Skin of body (tissue), 2 donors: Measurements from ENCODE around the gene GGNBP2. TPM values are rescaled to one million over a fixed set of nuclear protein-coding genes. Genes with fewer than 3 reads are reported as not detected.

ENCODE experiments used
- DNase-seq: peaks from one replicate; lab custom pipeline; 2025; lab: John Stamatoyannopoulos, UW
- total RNA-seq: library from RNA; depleted of rRNA; stranded (reverse); fragments of >200 nt; gene quantifications from one replicate; pipeline ENCODE4 v1.2.3, GENCODE V29; 2014

GGNBP2 gene
- total RNA-seq, 1 donor from 2014 or later, result 66.1 TPM

GRCh38 chr17:36515837-36516236 is 28.9 kb upstream of the GGNBP2 start:
- no peak for DNase-seq

- no peak for DNase-seq
These were observed 21.6 kb upstream of the GGNBP2 start for GRCh38 chr17:36523113-36523512.

GRCh38 chr17:36524428-36524876 is 20.3 kb upstream of the GGNBP2 start:
- DNase-seq, result no peak

GRCh38 chr17:36525113-36525512 is 19.6 kb upstream of the GGNBP2 start:
- DNase-seq, result no peak

DNA sequence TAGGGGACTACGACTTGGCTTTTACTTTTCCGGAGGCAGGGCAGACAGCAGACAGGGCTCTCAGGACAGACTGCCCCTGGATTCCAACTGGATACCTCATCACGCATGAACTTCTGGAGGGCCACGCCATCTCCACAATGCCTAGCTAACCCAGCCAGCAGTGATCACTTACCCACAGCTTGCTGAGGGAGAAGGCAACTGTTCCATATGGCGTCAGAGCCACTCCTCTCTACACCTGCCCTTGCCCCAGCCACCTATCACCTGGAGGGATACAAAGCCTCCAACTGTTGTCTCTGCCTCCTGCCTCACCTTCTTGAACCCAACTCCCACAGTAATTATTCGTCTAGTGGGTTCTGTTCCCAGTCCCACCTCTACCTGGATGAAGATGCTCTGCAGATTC is 18.8 kb upstream of the GGNBP2 start:
- DNase-seq, result no peak

GRCh38 chr17:36527621-36528250 is 17.0 kb upstream of the GGNBP2 start:
- no peak for DNase-seq

- DNase-seq, result no peak
These were observed 15.6 kb upstream of the GGNBP2 start for GRCh38 chr17:36529121-36529520.

DNA sequence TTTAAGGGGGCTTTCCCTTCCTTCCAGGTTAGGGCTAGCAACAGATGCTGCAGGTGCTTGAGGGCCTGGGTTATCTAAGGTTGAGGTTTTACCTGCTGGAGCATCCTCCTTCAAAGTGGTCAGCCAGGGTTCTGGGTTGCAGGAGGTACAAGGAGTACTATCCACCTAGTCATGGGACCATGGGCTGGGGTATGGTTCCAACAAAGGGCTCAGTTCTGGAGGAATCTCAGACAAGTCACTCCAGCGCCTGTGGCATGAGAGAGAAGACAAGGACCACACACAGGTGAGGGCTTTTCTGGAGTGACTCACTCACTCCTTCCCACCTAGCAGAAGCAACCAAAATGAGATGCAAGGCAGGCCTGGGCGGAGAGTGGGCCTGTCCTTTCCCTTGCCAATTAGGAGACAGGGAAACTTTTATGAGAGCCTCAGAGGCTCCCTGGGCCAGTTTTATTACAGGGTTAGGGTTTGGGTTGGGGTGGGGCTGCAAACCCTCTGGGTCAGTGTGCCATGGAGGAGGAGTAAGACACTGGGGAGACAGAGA is 12.2 kb upstream of the GGNBP2 start:
- DNase-seq, result no peak

DNA sequence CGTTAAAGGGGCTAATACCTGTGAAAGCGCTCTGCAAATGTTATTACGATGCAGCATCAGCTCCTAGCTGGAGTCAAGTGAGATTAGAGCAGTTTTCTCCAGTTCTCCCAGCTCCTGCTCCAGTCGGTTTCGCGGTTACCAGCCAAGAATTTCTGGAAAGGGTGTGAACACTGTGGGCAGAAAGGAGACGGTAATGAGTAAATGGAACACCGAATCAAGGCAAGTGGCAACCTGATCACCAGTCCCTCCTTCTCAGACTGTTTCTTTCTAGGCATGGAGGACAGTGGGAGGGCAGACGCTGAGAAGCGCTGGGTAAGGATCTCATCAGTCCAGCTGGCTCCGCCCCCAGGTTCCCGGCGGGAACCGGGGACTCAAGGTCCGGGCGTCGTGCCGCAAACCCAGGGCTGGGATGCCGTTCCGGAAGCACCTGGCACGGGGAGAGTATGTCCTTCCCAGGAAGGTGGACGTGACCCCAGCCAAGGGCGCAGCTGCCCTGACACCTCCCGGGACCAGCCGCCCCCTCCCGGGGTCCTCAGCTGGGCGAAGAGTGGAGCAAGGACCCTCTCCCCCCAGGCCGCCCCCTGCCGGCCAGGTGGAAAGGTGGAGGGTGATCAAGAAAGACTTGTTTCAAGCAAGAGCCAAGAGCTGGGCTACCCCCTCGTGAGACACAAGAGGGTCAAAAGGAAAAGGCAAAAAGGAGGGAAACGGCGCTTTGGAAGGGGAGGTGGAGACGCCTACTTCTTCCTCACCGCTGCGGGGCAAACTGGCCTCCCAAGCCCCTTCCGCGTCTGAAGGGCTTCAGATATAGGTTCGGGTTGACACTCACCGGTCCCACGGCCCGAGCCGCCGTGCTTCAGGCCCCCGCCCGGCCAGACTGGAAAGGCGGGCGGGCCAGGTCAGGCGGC is 10.5 kb upstream of the GGNBP2 start:
- no peak for DNase-seq

GRCh38 chr17:36534840-36535668 is 9.7 kb upstream of the GGNBP2 start, which contains the start of the genes MYO19 and PIGW:
TSS of gene MYO19 (minus strand) at chr17:36534868. CDS start at chr17:36532538, 2,330 bp downstream.
TSS of gene PIGW (plus strand) at chr17:36534987. CDS start at chr17:36537102, 2,115 bp downstream.
- DNase-seq, result peak; percentile 73

DNA sequence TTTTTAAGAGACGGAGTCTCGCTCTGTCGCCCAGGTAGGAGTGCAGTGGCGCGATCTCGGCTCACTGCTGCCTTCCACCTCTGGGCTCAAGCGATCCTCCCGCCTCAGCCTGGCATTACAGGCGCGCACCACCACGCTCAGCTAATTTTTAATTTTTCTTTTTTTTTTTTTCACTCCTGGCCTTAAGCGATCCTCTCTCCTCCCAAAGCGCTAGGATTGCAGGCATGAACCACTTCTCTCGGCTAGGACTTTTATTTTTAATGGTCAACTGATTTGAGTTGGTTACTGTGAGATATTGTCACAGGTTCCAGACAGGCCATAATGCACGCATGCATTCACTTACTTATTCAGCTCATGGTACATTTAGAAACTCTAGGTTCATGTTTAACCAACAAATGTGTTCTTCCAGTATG is 9.0 kb upstream of the GGNBP2 start:
- DNase-seq, result no peak

DNA sequence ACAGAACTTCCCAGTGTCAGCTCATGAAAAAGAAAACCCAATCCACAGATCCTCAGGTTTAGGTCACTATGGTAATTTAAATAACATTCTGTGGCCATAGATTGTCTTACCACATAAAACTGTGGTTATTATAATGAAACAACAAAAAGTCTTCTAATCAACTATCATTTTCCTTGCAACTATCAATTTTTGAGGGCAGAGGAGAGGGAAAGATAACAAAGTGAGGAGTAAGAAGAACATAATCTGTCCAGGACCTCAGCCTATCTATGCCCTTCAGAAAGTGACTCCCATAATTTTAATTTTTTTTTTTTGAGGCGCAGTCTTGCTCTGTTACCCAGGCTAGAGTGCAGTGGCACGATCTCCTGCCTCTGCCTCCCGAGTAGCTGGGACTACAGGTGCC is 4.0 kb upstream of the GGNBP2 start:
- DNase-seq, result no peak

DNA sequence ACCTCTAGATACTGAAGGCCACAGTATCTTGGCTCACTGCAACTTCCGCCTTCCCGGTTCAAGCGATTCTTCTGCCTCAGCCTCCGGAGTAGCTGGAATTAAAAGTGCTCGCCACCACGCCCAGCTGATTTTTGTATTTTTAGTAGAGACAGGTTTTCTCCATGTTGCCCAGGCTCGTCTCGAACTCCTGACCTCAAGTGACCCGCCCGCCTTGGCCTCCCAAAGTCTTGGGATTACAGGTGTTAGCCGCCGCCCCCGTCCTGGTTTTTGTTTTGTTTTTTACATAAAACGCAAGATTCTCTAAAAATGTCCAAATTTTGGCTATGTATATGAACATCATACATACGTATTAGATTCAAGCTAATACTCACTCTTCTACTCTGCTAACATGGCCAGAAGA is 2.0 kb upstream of the GGNBP2 start:
- DNase-seq, result no peak

DNA sequence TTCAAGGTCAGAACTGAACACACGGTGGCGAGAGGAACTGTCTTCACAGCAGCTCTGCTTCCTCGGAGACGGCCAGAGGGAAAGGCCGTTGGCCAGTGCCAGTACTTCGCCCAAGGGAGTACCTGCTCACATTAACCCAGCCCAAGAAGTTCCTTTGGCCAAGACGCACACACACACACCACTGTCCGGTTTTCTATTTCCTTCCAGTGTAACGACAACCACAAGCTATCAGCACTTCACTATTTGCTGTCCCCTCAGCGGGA is 744 bp upstream of the GGNBP2 start:
- peak; percentile 30 for DNase-seq

GRCh38 chr17:36545077-36545464 is 352 bp downstream of the GGNBP2 start:
- no peak for DNase-seq

DNA sequence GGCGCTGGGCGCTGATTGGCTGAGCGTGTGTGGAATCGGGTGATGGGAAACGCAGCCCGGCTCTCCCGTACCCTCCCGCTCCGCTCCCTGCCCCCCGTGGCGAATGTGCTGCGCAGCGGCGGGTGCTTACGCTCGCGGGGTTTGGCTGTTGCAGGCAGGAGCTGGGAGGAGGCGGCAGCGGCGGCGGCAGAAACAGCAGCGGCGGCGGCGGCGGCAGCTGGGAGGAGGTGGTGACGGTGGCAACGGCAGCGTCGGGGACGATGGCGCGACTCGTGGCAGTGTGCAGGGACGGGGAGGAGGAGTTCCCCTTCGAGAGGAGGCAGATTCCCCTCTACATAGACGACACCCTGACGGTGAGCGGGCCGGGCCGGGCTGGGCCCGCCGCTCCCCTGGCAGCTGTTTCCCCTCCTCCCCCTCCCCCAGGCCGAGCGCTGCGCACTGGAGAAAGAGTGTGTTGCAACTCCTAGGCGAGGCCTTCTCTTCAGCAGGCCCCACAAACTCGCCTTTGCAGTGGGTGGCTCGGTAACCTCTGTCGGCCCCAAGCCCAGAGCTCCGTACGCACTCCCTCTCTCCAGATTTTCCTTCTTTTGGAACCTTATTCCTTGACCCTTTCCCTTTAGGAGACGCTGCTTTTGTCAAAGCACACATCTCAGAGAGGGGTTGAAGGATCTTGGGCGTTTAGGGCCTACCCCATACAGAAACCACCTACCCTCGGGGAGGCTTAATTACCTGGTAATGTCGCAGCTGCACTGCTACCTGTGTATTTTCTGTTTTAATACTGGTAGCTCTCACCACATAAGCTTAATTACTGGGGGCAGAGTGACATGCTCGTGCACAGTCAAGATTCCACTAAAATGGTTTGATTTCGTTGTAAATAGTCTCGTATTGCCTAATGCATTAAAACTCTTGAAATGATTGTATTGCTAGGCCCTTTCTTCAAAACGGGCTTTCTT is 1.0 kb downstream of the GGNBP2 start:
- DNase-seq, result peak; percentile 97

GRCh38 chr17:36546418-36547093 is 1.8 kb downstream of the GGNBP2 start:
- no peak for DNase-seq

DNA sequence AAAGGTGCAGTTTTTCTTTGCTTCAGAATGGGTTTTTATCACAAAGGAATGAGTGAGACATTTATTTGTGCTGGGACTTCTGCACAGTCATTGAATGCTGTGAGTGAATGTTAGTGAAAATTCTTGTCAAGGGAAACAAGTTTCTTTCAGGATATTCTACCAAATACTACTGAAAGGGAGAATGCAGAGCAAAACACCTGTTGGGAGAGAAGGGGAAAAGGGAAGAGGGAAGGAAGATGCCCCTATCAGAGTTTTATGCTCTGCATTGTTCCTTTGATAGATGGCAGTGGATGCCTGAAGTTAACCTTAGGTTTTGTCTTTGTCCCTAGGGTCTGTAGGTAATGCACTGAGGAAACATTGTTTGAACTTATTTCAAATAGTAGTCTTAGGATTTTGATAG is 3.1 kb downstream of the GGNBP2 start:
- no peak for DNase-seq

DNA sequence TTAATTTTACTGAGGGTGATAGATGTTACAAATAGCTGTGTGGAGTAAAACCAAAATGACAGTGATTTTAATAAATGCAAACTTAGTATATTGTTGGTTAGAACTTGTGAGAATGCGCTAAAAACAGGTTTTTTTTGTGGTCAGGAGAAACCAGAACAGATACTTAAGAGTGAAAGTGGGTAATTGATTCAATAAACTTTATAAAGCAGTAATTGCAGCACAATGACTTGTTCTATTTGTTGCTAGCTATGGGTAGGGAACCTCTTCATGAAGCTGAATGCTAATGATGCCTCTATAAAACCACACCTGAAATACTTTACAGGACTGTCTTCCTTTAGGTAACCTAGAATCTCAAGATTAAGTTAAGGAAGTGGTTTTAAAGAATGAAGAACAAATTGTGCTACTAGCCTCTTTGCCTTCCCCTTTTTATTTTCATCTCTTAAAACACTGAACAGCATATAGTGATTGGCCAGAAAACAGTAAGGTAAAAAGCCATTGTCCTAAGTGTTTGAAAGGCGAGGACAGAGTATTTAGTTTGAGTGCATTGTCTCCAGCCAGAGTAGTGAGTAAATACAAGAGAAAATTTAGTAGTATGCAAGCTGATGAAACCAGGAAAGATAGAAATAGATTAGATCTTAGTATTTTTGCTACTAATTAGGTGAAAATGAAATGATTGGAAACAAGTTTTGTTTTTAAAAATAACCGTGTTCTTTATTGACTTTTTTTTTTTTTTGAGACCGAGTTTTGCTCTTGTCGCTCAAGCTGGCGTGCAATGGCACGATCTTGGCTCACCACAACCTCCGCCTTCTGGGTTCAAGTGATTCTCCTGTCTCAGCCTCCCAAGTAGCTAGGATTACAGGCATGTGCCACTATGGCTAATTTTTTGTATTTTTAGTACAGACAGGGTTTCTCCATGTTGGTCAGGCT is 6.0 kb downstream of the GGNBP2 start:
- no peak for DNase-seq
